HFF-Myc (cell line): ENCODE measurements around the gene ABHD11.
A peak's percentile ranks its signal among the peaks of the same experiment; 100 is the strongest.
"Not testable (repeated sequence)": the region's sequence is repeated elsewhere in the genome, so short reads cannot be mapped to it uniquely, and the experiment has no call there.

Source experiments
- DNase-seq: peaks from one replicate; pipeline ENCODE4 v3.0.0-alpha.2; 2011; ENCODE audit warnings: low read depth; ENCODE audit errors: extremely low read depth
- H3K4me3 ChIP-seq: replicated peaks from 2 replicates; pipeline ENCODE4 v1.5.1; 2011; ENCODE audit warnings: low read depth, mild to moderate bottlenecking, control low read depth, low read length
- CTCF ChIP-seq: IDR thresholded peaks from 2 replicates; pipeline ENCODE4 v1.5.1; 2012; ENCODE audit warnings: mild to moderate bottlenecking, low read depth, low read length, control low read depth; ENCODE audit errors: missing control alignments

The ABHD11 gene

DNA sequence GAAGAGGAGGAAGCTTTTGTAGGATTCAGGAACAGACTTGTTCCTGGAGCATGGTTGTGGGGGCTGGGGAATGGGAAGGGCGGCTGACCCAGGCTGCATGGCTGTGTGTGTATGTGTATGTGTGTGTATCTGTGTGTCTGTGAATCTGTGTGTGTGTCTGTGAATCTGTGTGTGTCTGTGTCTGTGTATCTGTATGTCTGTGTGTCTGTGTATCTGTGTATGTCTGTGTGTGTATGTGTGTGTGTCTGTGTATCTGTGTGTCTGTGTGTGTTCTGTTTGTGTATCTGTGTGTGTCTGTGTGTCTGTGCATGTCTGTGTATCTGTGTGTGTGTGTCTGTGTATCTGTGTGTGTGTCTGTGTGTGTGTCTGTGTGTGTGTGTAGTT lies 12.5 kb downstream of the ABHD11 start:
- no peak overlapping the region for H3K4me3 ChIP-seq
- TF ChIP-seq CTCF, result no peak
- no peak for DNase-seq

GRCh38 chr7:73723813-73724212 lies 14.8 kb downstream of the ABHD11 start:
- no peak for TF ChIP-seq CTCF

DNA sequence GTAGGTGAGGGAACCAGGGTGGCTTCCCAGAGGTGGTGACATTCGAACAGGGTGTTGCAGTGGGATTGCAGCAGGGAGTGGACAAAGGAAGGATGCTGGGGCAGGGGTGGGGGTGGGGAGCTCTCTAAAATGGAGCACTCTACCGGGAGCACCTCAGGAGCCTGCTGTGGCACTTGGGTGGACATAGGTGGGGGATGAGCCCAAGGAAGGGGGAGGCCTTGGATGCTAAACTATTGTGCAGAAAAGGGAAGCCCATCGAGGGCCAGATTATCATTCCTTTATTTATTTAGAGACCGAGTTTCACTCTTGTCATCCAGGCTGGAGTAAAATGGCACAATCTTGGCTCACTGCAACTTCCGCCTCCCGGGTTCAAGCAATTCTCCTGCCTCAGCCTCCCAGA lies 15.8 kb downstream of the ABHD11 start:
- no peak for TF ChIP-seq CTCF
- no peak overlapping the region for H3K4me3 ChIP-seq
- DNase-seq, result no peak

More at GRCh38 chr7:73723813-73724212, 14.8 kb downstream of the ABHD11 start:
- DNase-seq, result no peak
- no peak overlapping the region for H3K4me3 ChIP-seq

DNA sequence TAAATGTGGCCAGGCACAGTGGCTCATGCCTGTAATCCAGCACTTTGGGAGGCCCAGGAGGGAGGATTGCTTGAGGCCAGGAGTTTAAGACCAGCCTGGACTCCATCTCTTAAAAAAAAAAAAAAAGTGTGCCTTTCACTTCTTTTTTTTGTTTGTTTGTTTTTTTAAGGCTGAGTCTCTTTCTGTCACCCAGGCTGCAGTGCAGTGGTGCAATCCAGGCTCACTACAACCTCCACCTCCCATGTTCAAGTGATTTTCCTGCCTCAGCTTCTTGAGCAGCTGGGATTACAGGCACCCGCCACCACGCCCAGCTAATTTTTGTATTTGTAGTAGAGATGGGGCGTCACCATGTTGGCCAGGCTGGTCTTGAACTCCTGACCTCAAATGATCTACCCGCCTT lies 16.4 kb downstream of the ABHD11 start:
- H3K4me3 ChIP-seq, DNase-seq: not testable (repeated sequence)

DNA sequence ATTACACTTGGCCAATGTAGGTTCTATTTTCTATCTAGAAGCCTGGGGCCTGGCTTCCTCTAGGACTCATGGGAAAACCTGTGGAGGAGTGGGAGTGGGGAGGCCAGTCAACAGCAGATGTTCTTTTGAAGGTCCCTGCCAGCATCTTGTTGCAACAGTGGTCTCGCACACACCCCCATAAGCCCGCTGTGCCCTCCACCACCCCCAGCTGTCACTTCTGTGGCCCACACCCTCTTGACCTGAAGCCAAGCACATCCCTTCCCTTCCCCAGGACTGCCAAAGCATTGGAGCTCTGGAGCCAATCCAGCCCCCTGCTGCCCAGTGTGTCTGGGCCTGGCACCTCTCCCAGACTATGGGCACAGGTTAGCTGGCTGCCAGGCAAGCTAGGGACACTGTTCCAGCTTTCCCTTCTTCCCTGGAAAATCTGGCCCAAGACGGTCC lies 17.2 kb downstream of the ABHD11 start:
- no peak for DNase-seq
- TF ChIP-seq CTCF, result no peak
- H3K4me3 ChIP-seq, result no peak overlapping the region

- DNase-seq, H3K4me3 ChIP-seq: not testable (repeated sequence)
Observed at GRCh38 chr7:73720443-73720842, 18.2 kb downstream of the ABHD11 start.

GRCh38 chr7:73719806-73720169 lies 18.8 kb downstream of the ABHD11 start:
- H3K4me3 ChIP-seq, result peak overlapping the region; percentile 20; the same call in 1 of the 2 replicates
- no peak for TF ChIP-seq CTCF
- no peak for DNase-seq

GRCh38 chr7:73718905-73719805 lies 19.4 kb downstream of the ABHD11 start, which contains the start of gene STX1A:
Gene STX1A, minus strand, starts transcription at chr7:73719669. Its CDS starts 38 bp downstream, at chr7:73719631.
- no peak for TF ChIP-seq CTCF
- H3K4me3 ChIP-seq, result peak within 1 kb of the TSS; percentile 61
- no peak for DNase-seq
